Neural cell (in vitro differentiated cells): Measurements from ENCODE around the gene NYAP2. TPM values are rescaled to one million over a fixed set of nuclear protein-coding genes. Genes with fewer than 3 reads are reported as not detected.

ENCODE experiments used
- H2AFZ ChIP-seq: fragments of 200-600, 300-800 bp; sonication (generic), shearing (Covaris generic); 2 replicates; pipeline ENCODE4 v1.6.0; 2014; ENCODE audit warnings: low read depth, mild to moderate bottlenecking, antibody characterized with exemption, low read length, moderate library complexity
- H3F3A ChIP-seq: fragments of 200-600 bp; shearing (Covaris generic); 2 replicates; pipeline ENCODE4 v1.6.1; 2016; ENCODE audit warnings: mild to moderate bottlenecking, moderate library complexity, mixed read lengths, antibody characterized with exemption, low read length; ENCODE audit not compliant: insufficient read depth, poor library complexity, severe bottlenecking
- H3K27ac ChIP-seq: fragments of 200-600, 300-800 bp; sonication (generic), shearing (Covaris generic); 2 replicates; pipeline ENCODE4 v1.5.1; 2014; ENCODE audit warnings: mild to moderate bottlenecking, low read length, moderate library complexity
- H3K27me3 ChIP-seq: fragments of 300-800, 200-600 bp; sonication (generic), shearing (Covaris generic); 2 replicates; pipeline ENCODE4 v1.6.0; 2014; ENCODE audit warnings: mild to moderate bottlenecking, low read depth, low read length, moderate library complexity; ENCODE audit not compliant: insufficient read depth
- H3K36me3 ChIP-seq: fragments of 300-800, 200-600 bp; sonication (generic), shearing (Covaris generic); 2 replicates; pipeline ENCODE4 v1.5.1; 2014; ENCODE audit warnings: mild to moderate bottlenecking, antibody characterized with exemption, low read length, moderate library complexity; ENCODE audit not compliant: insufficient read depth
- H3K4me2 ChIP-seq: fragments of 300-800, 200-600 bp; sonication (generic), shearing (Covaris generic); 2 replicates; pipeline ENCODE4 v1.6.0; 2014; ENCODE audit warnings: mild to moderate bottlenecking, low read length
- H3K4me3 ChIP-seq: fragments of 300-800, 200-600 bp; sonication (generic), shearing (Covaris generic); 2 replicates; pipeline ENCODE4 v1.5.1; 2014; ENCODE audit warnings: mild to moderate bottlenecking, low read length, moderate library complexity
- H3K79me2 ChIP-seq: fragments of 200-600 bp; shearing (Covaris generic); replicated peaks from 2 replicates; pipeline ENCODE4 v1.6.0; 2014; ENCODE audit warnings: mild to moderate bottlenecking, low read length, moderate library complexity; ENCODE audit not compliant: insufficient read depth
- H3K9ac ChIP-seq: fragments of 300-800, 200-600 bp; sonication (generic), shearing (Covaris generic); 2 replicates; pipeline ENCODE4 v1.6.1; 2016; ENCODE audit warnings: mild to moderate bottlenecking, low read length, mixed read lengths
- H3K9me2 ChIP-seq: fragments of 200-600 bp; shearing (Covaris generic); 2 replicates; pipeline ENCODE4 v1.6.1; 2016; ENCODE audit warnings: mild to moderate bottlenecking, low read length, mixed read lengths; ENCODE audit not compliant: insufficient read depth
- H3K9me3 ChIP-seq: fragments of 200-600, 300-800 bp; sonication (generic), shearing (Covaris generic); 2 replicates; pipeline ENCODE4 v1.6.1; 2016; ENCODE audit warnings: mild to moderate bottlenecking, mixed run types, low read length, moderate library complexity, mixed read lengths
- H4K20me1 ChIP-seq: fragments of 200-600 bp; shearing (Covaris generic); 2 replicates; pipeline ENCODE4 v1.6.1; 2016; ENCODE audit warnings: mild to moderate bottlenecking, mixed run types; ENCODE audit not compliant: insufficient read depth
- EP300 ChIP-seq: fragments of 450-650 bp; conservative IDR thresholded peaks from 2 replicates; pipeline ENCODE4 v1.6.1; 2014; ENCODE audit warnings: antibody characterized with exemption, mild to moderate bottlenecking, moderate library complexity; ENCODE audit not compliant: poor library complexity, severe bottlenecking
- EZH2 ChIP-seq: fragments of 200-600, 300-800 bp; shearing (Covaris generic), sonication (generic); IDR thresholded peaks from 2 replicates; pipeline ENCODE4 v1.6.1; 2014; ENCODE audit warnings: antibody characterized with exemption, low read length, borderline replicate concordance, mild to moderate bottlenecking; ENCODE audit not compliant: insufficient read depth, poor library complexity, severe bottlenecking
- MXI1 ChIP-seq: fragments of 450-650 bp; conservative IDR thresholded peaks from 2 replicates; pipeline ENCODE4 v1.6.1; 2014; ENCODE audit warnings: antibody characterized with exemption, mild to moderate bottlenecking; ENCODE audit not compliant: poor library complexity, severe bottlenecking
- POLR2AphosphoS5 ChIP-seq: IDR thresholded peaks from 2 replicates; pipeline ENCODE4 v1.6.1; 2012
- RAD21 ChIP-seq: fragments of 450-650 bp; conservative IDR thresholded peaks from 2 replicates; pipeline ENCODE4 v1.6.1; 2014; ENCODE audit warnings: antibody characterized with exemption, mild to moderate bottlenecking, moderate library complexity
- SMC3 ChIP-seq: fragments of 450-650 bp; conservative IDR thresholded peaks from 2 replicates; pipeline ENCODE4 v1.6.1; 2014; ENCODE audit warnings: antibody characterized with exemption, mild to moderate bottlenecking, moderate library complexity; ENCODE audit not compliant: poor library complexity
- TAF1 ChIP-seq: IDR thresholded peaks from 2 replicates; pipeline ENCODE4 v1.6.1; 2012; ENCODE audit warnings: low read depth
- polyA plus RNA-seq: library from polyadenylated mRNA; depleted of rRNA; stranded (reverse); fragments of >200 nt; gene quantifications from 2 replicates; pipeline ENCODE4 v1.2.3, GENCODE V29; 2014
- TF ChIP-seq, protein P1 (sequence below): fragments of 450-650 bp; IDR thresholded peaks from 2 replicates; pipeline ENCODE4 v1.5.1; 2014; ENCODE audit warnings: antibody characterized with exemption, mild to moderate bottlenecking, moderate library complexity; ENCODE audit not compliant: poor library complexity, severe bottlenecking
- TF ChIP-seq, protein P2 (sequence below): IDR thresholded peaks from 2 replicates; pipeline ENCODE4 v1.6.1; 2012; ENCODE audit warnings: borderline replicate concordance

NYAP2 gene
- polyA plus RNA-seq, 1 donor from 2014 or later: 0.98 TPM

- TF ChIP-seq, protein P1, sequence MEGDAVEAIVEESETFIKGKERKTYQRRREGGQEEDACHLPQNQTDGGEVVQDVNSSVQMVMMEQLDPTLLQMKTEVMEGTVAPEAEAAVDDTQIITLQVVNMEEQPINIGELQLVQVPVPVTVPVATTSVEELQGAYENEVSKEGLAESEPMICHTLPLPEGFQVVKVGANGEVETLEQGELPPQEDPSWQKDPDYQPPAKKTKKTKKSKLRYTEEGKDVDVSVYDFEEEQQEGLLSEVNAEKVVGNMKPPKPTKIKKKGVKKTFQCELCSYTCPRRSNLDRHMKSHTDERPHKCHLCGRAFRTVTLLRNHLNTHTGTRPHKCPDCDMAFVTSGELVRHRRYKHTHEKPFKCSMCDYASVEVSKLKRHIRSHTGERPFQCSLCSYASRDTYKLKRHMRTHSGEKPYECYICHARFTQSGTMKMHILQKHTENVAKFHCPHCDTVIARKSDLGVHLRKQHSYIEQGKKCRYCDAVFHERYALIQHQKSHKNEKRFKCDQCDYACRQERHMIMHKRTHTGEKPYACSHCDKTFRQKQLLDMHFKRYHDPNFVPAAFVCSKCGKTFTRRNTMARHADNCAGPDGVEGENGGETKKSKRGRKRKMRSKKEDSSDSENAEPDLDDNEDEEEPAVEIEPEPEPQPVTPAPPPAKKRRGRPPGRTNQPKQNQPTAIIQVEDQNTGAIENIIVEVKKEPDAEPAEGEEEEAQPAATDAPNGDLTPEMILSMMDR: no peak
- TF ChIP-seq, protein P2, sequence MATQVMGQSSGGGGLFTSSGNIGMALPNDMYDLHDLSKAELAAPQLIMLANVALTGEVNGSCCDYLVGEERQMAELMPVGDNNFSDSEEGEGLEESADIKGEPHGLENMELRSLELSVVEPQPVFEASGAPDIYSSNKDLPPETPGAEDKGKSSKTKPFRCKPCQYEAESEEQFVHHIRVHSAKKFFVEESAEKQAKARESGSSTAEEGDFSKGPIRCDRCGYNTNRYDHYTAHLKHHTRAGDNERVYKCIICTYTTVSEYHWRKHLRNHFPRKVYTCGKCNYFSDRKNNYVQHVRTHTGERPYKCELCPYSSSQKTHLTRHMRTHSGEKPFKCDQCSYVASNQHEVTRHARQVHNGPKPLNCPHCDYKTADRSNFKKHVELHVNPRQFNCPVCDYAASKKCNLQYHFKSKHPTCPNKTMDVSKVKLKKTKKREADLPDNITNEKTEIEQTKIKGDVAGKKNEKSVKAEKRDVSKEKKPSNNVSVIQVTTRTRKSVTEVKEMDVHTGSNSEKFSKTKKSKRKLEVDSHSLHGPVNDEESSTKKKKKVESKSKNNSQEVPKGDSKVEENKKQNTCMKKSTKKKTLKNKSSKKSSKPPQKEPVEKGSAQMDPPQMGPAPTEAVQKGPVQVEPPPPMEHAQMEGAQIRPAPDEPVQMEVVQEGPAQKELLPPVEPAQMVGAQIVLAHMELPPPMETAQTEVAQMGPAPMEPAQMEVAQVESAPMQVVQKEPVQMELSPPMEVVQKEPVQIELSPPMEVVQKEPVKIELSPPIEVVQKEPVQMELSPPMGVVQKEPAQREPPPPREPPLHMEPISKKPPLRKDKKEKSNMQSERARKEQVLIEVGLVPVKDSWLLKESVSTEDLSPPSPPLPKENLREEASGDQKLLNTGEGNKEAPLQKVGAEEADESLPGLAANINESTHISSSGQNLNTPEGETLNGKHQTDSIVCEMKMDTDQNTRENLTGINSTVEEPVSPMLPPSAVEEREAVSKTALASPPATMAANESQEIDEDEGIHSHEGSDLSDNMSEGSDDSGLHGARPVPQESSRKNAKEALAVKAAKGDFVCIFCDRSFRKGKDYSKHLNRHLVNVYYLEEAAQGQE: no peak
- TF ChIP-seq MXI1 (no peak), SMC3 (no peak)
- no peak overlapping the region for H3K27ac ChIP-seq
- no peak overlapping the region for H3K4me2 ChIP-seq
- H3K27me3 ChIP-seq: no peaks in the 10 kb centered on the region
- no peaks in the 10 kb centered on the region for H3K9me2 ChIP-seq
- H3K79me2 ChIP-seq: no peaks in the 10 kb centered on the region
- no peak overlapping the region for H3K4me3 ChIP-seq
- H3F3A ChIP-seq: no peaks in the 10 kb centered on the region
- H3K9ac ChIP-seq: no peak overlapping the region
- no peak overlapping the region for H2AFZ ChIP-seq
- H3K36me3 ChIP-seq: no peaks in the 10 kb centered on the region
- no peaks in the 10 kb centered on the region for H3K9me3 ChIP-seq
- no peaks in the 10 kb centered on the region for H4K20me1 ChIP-seq
Observed at GRCh38 chr2:225566798-225567197, 167.3 kb downstream of the NYAP2 start.

GRCh38 chr2:225569995-225570394 is 170.5 kb downstream of the NYAP2 start:
- no peaks in the 10 kb centered on the region for H3K9me3 ChIP-seq
- no peaks in the 10 kb centered on the region for H3K79me2 ChIP-seq
- no peak overlapping the region for H3K4me3 ChIP-seq
- H4K20me1 ChIP-seq: no peaks in the 10 kb centered on the region
- no peak overlapping the region for H3K27ac ChIP-seq
- H2AFZ ChIP-seq: no peak overlapping the region
- TF ChIP-seq POLR2AphosphoS5 (no peak), EZH2 (no peak), TAF1 (no peak), SMC3 (no peak), MXI1 (no peak), RAD21 (no peak), EP300 (no peak)
- TF ChIP-seq, protein P1: no peak
- TF ChIP-seq, protein P2: no peak
- H3K36me3 ChIP-seq: no peaks in the 10 kb centered on the region
- H3K9me2 ChIP-seq: no peaks in the 10 kb centered on the region
- H3F3A ChIP-seq: no peaks in the 10 kb centered on the region
- no peaks in the 10 kb centered on the region for H3K27me3 ChIP-seq
- no peak overlapping the region for H3K9ac ChIP-seq
- no peak overlapping the region for H3K4me2 ChIP-seq
